Inflammatory macrophage treated with lipopolysaccharide for 4 hours (primary cell): Measurements from ENCODE around the gene GNA12.
A peak's percentile ranks its signal among the peaks of the same experiment; 100 is the strongest.
"Not testable (repeated sequence)": the region's sequence is repeated elsewhere in the genome, so short reads cannot be mapped to it uniquely, and the experiment has no call there.

Source experiments
- DNase-seq: peaks from one replicate; pipeline ENCODE4 v3.0.0-alpha.2; 2020

Gene GNA12

DNA sequence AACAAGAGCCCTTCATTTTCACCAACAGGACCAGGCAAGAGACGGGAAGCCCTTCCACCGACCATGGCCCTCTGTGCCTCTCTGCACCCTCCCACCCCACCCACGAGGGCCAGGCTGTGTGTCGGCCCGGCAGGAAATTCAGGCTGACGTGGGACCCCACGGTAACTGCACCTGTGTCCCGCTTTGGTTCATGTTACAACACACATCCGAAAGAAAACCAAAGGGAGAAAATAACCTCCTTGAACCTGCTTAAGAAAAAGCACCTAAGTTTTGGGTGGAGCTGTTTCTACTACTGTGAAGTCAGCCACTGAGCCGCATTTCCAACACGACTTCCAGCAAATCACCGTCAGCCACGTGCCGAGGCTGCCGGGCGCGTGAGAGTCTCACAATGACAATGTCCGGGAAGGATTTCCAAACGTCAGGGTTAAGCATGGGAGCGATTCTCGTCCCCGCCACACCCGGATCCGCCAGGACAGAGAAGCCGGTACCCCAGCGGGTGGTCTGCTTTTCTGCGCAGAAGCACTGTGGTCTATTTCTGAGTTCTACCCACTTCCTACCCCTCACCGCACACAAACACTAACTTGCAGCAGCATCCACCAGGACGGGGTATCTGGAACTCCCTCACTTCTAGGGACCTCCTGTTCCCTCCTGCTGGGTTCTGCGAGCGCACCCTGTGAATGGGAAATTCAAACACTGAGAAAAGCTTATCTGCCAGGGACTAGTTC is 119.5 kb downstream of the GNA12 start:
- no peak for DNase-seq

DNA sequence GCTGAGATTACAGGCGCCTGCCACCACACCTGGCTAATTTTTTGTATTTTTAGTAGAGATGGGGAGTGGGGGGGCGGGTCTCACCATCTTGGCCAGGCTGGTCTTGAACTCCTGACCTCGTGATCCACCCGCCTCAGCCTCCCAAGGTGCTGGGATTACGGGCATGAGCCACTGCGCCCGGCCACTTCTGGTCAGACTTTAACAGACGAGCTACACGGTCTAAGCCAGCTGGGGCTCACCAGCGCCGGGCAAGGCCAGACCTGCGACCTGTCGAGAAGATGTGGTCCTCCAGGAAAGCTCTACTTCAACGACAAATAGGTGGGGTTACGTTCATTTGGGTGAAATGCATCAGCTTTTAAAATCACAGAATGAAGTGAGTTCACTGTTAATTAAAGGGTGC is 120.1 kb downstream of the GNA12 start:
- DNase-seq, result not testable (repeated sequence)

DNA sequence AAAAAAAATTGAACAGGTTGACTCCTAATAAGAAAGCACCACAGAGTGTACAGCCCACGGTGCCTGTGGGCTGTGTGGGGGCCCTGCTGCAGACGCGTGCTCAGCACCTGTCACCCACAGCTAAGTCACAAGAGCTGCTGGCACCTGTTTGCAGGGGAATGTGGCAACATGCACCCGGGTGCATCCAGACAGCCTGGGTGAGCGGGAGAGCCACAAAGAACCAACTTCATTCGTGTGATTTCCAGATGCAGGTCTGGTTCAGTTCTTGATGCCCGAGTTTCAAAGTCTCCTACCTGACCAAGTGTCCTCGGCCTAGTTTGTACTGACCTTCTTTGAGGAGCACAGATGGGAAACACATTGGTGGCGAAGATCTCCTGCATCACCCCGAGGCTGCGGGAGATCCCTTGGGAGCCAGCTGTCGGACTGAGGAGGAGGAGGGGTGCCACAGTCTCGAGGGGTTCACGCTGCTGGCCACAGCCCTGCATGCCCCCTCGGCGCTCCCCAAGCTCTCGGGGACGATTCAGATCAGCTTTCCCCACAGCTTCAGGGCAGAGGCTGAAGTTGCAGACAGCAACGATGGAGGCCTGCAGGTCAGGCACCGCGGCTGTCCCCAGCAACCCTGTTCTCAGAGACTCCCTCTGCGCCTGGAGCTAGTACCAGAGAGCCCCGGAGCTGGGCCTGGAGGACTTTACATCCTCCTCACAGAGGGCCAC is 120.8 kb downstream of the GNA12 start:
- no peak for DNase-seq

DNA sequence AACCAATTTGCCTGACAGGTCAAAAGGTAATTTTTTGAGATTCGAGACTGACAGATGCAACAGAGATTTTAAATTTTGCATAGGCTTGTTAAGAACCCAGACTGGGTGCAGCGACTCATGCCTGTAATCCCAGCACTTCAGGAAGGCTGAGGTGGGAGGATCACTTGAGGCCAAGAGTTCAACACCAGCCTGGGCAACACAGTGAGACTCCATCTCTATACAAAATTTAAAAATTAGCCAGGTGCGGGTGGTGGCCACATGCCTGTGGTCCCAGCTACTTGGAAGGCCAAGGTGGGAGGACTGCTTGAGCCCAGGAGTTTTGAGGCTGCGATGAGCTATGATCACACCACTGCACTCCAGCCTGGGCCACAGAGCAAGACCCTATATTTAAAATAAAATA is 121.5 kb downstream of the GNA12 start:
- no peak for DNase-seq

DNA sequence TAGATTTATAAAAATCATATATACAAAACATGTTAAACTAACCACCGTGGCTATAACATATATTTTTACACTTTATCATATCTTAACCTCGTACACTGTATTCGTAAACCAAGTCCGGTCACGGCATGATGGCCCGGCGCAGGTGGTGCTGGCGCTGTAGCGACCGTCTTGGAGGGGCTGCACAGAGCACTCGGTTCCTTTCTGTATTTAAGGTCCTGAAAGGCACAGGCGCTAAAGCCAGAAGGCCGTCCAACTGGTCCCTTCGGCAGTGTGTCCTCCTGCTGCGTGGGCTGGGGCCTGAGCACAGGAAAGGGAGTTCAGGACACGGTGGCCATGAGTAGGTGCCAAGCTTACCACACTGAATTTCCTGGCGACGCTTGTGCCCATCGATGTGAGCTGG is 122.3 kb downstream of the GNA12 start:
- DNase-seq, result no peak

DNA sequence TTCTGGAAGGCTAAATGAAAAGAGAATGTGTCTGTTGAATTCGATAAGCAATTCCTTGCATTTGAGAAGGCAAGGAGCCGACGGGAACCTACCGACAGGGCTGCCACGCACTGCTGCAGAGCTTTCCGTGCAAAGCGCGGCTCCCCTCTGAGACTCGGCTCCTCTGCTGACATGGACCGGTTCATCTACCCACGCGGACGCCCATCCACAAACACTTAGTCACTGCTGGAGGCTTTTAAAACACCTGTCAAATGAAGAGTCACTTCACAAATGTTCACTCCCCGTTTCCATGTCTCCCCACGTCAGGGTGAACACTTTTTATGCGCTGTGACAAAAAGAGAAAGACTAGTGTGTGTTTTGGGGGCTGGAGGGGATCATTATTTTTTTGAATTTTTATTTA is 124.1 kb downstream of the GNA12 start:
- no peak for DNase-seq

DNA sequence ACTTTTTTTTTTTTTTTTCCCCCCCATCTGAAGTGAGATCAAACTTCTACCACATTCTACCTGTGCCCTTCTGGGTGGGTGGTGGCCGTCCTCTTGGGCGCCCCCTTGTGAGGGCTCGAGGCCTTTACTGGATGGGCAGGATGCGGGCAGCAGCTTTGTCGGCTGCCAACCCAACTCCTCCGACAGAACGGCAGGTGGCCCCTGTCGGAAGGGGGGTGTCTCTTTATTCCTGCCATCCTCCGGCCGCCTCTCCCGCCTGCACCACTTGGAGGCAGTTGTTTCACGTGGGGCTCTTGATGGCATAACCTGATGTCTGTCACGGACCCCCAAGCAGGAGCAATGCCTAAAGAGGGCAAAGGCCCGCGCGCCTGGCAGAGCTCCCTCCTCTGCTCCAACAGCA is 125.1 kb downstream of the GNA12 start:
- DNase-seq, result peak; percentile 21

DNA sequence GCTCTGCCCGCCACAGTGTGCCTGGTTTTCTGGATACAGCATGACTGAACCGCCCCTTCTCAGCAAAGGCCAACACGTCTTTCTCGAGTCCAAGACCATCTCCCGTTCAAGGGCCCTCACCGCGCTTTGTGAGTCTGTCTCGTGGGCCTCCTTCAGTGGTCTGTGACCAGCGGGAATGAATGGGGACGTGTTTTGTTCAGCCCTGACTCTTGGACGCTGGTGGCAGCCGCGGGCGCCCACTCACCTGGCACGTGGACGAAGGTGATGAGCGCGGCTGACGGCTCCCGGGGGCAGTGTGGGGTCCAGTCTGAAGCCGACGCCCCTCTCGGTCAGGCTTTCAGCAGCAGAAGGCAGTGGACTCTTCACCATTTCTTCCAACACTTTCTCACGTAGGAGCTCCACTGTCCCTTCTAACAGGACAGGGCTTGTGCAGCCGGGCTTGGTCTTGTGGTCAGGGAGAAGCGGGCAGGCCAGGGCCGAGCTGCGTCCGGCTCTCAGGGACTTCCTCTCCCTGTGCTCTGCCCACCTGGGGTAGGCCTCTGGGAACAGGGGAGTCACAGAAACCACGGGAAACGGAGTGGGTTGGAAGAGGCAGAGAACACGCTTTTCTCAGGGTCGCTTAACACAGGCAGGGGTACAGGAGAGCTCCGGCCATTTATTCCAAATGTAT is 125.7 kb downstream of the GNA12 start:
- DNase-seq, result no peak

DNA sequence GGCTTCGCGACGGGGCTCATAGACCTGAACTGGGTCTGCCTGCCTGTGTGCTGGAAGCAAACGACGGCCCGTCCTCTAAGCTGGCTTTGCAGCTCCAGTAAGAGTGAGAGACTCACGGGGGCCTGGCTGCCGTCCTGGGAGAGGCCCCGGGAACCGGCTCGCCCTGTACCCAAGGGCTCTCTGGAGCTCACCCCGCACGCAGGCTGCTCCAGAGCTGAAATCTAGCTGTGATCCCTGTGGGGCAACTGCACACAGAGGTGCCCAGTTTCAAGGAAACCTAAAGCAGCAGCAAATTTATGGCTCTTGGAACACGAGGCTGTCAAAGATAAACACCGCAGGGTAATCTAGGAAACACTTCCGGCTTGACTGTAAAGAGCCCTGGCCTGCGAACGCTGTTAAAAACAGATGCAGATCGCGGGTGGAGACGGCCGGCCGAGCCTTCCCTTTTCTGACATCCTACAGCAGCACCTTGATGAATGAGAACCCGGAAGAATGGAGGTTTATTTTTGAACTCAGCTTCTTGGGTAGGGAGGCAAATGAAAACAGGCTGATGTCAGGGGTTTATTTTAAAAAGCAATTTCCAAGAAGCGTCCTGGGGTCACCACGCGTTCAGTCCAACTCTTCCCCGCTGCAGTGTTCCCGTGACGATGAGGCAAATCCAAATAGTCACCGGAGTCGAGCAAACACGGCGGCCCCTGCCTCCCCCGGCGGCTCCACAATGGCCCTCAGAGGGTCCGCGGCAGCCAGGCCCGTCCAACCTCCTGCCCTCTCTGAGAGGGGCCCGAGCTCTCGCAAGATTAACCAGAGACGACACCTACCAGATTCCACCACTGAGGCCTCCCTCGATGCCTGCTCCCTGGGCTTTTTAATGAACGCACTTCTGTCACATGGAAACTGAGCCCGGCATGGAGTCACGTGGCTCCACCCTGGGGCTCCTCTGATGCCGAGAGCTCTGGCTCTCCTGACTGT is 126.5 kb downstream of the GNA12 start:
- DNase-seq, result no peak

DNA sequence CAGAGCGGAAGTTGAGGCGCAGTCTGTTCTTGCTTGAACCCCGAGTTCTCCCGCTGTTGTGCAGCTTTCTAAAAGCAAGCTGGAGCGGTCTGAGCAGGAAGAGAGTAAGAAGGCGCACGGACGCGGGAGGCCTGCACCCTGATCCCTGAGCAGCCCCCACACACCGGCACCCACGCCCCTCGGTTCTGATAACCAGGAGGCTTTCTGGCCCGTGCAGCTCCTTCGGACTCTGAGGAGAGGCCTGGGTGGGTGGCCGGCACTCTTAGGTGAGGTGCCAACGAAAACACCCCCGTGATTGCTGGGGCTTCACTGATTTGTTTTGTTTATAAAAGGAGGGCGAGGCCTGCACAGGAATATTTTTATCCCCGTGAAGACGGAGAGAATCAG is 127.2 kb downstream of the GNA12 start:
- no peak for DNase-seq

DNA sequence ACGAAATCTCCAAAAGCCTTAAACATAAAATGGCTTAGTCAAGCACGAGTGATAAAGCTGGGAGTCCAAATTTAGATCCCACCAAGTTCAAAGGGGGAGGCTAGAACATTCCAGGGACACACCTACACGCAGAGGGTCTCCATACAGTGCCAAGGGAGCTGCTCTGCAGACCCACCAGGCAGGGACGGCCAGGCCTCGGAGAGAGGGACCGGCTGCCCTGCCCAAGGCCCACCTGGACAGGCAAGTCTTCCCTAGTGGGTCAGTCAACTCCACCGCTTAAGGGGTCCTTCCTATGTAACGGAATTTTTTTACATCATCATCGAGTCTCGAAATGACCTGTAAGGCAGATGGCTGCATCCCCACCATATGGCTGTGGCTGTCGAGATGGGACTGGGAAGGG is 127.6 kb downstream of the GNA12 start:
- no peak for DNase-seq

DNA sequence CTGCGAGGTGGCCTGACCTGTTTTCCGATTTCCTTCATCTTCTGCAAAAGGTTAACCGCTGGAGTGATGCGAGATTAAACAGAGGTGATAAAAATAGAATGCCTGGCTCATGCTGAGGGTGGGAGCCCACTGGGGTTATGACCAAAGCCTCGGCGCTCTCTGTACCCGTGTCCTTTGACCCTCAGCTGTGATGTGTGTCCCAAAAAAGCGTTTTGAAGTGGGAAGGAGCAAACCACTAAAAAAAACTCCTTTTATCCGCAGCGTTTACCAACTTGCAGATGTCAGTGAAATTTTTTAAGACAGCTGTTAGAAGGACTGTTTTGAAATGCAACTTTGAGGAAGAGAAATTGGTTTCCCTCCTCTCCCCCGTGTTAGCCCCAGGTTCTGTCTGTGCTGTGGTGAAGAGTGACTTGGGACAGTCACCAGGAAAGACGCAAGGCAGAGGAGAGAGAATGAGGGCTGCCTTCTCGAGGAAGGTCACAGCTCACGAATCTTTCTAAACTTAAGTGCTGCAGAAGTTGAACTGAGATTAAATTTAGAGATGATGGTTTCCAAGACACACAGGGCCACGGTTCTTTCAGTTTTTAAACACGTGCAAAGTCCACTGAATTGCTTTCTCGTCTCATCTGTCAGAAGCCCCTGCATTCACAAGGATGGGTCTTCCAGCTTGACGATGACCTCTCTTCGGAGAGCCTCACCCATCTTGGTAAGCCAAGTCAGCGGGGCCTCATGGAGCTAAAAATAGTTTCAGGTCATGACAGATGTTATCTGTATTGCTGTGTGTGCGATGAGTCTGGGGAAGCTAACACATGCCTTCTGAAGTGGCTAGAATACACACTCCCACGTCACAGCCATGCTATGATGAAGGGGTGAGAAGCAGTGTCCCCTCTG is 128.5 kb downstream of the GNA12 start:
- DNase-seq, result peak; percentile 80

DNA sequence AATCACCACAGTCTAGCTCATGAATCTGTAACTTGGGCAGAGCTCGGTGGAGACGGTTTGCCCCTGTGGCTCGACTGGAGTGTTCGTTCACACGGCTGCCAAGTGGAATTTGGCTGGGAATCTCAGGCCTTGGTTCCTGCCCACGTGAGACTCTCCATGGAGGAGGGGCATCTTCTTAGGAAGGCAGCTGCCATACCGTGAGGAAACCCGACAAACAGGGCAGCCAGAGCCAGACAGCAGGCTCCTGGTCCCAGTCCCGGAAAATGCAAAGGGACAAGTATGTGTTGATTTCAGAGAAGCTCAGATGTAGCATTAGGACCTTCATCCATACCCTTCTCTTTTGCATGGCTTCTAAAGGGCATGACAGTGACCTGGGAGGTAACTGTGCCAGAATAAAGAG is 129.5 kb downstream of the GNA12 start:
- DNase-seq, result no peak

DNA sequence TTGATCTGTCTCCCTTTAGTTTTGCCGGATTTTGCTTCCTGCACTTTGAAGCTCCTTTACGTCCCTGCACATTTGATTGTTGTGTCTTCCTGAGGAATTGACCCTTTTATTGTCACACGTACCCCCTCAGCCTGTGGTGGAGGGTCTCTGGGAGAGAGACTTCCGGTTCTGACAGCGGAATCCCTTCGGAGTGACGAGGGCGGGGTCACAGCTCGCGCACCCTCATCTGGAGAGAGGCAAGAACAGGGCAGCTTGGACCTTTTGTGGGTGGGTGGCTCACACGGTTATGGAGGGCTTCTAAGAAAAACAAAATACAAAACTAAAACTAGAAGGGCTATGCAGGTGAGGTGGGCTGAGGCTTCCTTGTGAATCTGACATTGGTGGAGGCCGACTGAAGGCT is 130.1 kb downstream of the GNA12 start:
- no peak for DNase-seq

DNA sequence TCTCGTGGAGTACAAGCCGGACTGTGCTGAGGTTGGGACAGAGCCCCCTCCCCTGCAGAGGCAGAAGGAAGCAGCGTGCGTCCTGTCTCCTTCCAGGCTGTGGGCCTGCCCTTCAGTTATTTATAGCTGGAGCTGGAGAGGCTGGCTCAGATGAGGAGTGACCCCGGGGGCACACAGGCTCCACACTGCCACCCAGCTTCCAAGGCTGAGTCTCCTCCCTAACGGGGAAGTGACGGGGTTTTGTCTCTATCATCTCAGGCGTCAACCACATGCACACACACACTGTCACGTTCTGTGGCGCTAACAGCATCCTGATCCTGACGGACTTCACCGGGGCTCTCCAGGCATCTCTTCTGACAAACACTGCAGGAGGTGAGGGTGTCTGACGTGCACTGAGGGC is 130.7 kb downstream of the GNA12 start:
- no peak for DNase-seq

DNA sequence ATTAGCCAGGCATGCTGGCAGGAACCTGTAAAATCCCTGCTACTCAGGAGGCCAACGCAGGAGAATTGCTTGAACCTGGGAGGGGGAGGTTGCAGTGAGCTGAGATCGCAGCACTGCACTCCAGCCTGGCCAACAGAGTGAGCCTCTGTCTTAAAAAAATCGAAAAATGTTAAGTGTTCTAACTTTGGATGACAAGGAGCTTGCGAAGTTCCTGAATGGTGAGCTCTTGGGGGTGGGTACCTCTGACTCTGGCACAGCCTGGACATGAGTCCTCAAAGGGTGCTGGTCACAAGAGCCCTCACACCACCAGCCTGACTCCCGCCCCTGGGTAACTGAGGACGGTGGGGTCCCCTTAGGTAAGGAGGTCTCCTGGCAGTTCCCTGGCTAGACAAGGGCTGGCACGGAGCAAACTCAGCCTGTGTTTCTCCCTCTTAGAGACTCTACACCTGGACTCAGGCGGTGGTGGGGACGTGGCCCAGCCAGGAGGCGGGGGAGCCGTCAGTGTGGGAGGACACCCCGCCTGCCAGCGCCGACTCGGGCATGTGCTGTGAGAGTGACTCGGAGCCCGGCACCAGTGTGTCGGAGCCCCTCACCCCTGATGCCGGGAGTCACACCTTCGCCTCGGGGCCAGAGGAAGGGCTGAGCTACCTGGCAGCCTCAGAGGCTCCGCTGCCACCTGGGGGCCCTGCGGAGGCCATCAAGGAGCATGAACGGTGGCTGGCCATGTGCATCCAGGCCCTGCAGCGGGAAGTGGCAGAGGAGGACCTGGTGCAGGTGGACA is 132.0 kb downstream of the GNA12 start:
- no peak for DNase-seq

DNA sequence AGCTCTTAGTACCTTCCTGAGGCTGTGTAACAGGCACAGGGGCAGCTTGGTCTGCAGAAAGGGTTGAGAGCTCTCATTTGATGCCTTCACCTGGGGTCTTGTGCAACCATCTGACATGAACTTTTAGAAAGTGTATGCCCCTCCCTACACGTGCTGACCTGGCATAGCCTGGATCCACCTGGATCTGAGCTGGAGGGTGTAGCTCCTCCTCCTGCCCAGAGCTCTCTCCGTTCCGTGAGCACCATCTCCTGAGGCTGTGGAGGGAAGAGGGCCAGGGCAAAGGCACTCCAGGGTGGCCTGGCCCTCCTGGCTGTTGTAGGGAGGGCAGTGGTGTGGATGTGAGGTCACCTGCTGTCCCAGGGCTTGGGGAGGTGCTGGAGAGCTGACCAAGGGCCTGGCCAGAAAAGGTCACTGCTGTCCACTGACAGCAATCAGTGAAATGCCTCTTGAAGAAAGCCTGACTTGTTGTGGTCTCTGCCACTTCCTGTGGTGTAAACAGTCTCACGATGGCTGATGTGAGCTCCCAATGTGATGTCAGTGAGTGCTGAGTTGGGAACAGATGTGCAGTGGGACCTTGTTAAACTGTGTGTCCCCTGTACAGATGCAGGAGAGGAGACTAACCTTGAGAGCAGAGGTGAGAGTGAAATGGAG is 133.1 kb downstream of the GNA12 start:
- DNase-seq, result peak; percentile 43

DNA sequence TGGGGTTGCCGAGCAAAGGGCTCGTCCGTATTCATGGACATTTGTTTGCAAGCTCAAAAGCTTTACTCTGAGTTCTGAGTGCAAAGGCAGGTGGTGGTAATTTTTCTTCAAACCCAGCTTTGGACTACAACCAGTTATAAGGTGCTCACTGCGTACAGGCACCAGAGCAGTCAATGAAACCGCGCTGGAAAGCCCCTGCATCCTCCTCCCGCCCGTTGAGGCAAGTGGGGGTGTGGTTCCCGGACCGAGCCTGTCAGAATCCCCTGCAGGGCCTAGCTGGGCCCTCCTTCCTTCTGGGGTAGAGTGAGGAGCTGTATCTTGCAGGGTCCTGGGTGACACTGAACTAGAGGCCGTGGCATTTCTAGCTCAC is 133.8 kb downstream of the GNA12 start:
- DNase-seq, result no peak

DNA sequence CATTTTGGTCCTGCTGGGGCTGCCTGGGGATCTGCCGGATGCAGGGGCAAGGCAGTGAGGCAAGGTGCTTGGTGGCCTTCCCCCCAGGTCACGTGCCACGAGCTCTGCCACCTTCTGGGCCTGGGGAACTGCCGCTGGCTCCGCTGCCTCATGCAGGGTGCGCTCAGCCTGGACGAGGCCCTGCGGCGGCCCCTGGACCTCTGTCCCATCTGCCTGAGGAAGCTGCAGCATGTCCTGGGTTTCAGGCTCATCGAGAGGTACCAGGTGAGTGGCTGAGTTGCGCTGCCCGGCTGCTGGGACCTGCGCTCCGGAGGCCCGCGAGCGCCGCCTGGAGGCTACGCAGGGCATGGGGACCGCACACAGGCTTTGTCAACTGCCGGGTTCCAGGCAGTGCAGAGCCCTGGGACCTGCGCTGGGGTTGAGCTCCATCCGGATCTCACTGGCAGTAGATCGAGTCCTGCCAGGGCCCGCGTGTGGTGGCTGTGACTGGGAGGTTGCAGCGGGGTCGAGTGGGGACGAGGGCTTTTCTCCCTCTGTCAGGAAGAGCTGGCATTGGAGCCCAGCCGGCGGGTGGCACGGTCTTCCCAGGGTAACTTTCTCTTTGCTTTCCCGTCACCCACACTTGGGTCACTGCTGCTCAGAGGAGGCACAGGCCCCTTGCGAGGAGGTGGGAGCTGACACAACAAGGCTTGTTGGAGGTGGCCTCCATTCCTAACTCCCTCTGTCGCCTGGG is 134.4 kb downstream of the GNA12 start:
- DNase-seq, result peak; percentile 58
